GM19397 (cell line): Measurements from ENCODE around the gene ULBP3.
"Not testable (repeated sequence)": the region's sequence is repeated elsewhere in the genome, so short reads cannot be mapped to it uniquely, and the experiment has no call there.

Source experiments
- ATAC-seq: cut with Tn5 transposase; IDR thresholded peaks from one replicate; pipeline ENCODE4 v1.9.1; 2021; ENCODE audit warnings: mild to moderate bottlenecking, moderate library complexity; ENCODE audit not compliant: unreplicated experiment

The ULBP3 gene

DNA sequence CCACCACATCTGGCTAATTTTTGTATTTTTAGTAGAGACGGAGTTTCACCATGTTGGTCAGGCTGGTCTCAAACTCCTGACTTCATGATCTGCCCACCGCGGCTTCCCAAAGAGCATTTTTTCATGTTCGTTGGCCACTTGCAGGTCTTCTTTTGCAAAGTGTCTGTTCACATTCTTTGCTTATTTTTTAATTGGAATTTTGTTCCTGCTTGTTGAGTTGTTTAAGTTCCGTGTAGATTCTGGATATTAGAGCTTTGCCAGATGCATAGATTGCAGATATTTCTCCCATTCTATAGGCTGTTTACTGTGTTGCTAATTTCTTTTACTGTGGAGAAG is 51.8 kb downstream of the ULBP3 start:
- ATAC-seq: not testable (repeated sequence)

DNA sequence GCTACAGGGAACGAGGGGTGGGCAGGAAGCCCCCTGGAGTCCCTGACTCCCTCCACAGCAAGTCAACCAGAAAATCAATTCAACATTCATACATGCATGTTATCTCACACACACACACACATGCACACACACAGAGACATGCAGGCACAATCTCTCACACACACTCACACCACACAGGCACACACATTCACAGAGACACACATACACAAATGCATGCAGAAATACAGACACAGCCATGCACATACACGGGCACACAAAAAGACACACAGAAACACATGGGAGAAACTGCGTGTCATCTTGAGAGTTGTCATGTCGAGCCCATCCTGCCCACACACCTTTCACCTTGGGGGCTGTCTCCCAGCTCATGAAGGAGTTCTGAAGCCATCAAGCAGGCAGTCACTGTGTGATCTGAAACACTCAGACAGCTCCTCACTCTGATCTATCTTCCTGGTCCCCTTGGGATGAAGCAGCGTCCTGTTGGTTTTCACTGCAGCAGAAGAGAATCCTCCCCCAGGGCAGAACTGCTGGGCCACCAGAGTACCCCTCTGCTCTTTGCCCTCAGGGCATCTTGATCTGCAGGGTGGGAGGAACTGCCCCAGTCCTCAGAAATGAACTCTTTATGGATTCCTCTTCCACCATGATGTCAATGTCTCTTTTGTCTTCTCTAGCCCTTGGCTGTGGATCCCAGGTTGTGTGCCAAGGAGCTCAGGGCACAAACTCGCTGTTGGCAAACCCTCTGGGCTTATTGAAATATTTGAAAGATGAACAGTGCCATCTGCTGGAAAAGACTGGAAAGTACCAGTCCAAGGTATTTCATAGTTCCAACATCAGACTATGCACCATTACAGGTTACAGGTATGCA is 52.4 kb downstream of the ULBP3 start:
- ATAC-seq: no peak

DNA sequence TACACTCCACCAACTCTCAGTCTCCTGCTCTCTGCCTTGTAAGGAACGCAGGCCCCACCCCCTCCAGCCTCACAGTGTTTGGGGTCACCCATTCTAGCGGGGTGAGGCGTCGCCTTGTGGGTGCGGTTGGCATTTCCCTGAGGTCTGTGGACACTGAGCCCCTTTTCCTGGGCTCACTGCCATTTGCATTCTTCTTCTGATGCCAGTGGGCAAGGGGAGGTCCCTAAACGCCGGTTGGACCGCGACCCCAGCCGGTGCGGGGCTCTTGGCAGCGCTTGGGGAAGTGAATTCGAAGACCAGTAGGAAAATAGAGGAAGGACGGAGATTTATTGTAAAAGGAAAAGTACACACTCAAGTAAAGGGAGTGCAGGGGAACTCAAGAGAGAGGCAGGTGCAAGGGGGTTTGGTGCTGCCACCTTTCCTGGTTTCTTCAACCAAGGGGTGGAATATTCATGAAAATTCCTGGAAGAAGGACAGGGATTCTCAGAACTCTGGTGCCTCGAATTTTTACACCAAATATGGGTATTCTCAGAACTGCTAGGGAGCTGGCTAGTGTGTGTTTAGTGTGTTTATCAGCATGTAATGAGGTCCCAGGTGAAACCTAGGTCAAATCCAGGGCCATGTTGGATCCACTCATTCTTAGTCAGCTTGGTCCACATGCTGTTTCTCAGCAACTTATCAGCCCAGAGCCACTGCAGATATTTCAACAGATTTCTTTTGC is 53.5 kb downstream of the ULBP3 start:
- ATAC-seq: not testable (repeated sequence)

DNA sequence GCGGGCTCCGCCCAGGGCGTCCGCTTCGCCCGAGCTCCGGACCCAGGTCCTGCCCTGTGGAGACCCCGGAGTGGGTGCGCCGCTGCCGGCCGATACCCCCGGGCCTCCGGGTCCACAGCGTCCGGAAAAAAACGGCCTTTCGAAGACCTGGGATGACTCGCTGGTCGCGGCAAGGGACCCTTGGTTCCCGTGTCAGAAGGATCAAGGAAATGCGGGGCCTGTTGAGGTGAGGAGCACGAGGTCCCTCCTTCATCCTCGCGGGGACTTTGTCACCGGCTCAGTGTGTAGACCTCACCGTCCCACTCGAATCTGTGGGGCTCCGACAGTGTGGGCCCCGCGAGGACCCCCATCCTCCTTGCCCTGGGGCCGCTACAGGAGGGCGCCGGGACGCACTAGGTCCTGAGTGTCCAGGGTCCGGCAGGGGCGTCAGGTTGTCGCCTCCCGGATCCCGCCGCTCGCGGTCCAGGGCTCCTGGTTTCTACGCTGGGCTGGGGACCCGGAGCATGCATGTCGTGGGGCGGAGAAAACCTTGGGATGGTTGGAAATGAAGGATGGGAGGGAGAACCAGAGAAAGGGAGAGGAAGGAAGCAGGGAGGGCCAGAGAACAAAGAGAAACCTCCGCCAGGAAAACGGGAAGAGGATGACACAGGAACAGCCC is 54.2 kb downstream of the ULBP3 start:
- not testable (repeated sequence) for ATAC-seq

DNA sequence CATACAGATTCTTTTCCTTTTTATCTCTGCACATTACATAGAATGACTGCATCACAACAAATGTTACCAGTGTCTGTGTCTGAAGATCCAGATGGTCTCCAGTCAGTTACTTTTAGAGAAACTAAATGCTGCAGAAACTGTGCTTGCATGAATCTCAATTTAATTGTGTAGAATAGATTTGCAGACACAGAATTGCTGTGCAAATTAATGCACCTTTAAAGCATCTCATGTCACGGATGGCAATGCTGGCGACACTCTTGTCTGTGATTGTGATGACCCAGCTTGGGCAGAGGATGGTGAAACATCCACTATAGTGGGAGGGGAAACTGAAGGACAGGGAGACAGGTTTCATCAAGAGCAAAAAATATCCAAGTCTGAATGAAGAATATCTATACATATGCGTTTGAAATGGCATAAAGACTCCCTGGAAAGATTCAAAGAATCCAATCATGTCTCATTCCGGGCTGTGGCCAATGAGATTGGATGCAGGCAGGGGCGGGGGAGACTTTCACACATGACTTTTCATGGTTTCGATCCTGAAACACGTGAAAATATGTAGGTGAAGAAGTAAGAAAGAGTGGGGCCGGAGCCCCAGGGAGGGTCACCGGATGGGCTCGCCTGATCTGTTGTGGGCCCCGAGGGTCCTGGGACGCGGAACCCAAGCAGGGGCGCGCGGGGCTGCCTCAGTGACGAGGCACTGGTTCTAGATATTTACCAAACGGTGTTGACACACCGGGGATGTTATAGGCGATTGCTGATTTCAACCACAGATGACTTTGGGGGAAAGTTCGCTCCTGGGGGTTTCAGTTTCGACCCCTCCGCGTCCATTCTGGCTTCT is 54.9 kb downstream of the ULBP3 start:
- ATAC-seq: not testable (repeated sequence)

DNA sequence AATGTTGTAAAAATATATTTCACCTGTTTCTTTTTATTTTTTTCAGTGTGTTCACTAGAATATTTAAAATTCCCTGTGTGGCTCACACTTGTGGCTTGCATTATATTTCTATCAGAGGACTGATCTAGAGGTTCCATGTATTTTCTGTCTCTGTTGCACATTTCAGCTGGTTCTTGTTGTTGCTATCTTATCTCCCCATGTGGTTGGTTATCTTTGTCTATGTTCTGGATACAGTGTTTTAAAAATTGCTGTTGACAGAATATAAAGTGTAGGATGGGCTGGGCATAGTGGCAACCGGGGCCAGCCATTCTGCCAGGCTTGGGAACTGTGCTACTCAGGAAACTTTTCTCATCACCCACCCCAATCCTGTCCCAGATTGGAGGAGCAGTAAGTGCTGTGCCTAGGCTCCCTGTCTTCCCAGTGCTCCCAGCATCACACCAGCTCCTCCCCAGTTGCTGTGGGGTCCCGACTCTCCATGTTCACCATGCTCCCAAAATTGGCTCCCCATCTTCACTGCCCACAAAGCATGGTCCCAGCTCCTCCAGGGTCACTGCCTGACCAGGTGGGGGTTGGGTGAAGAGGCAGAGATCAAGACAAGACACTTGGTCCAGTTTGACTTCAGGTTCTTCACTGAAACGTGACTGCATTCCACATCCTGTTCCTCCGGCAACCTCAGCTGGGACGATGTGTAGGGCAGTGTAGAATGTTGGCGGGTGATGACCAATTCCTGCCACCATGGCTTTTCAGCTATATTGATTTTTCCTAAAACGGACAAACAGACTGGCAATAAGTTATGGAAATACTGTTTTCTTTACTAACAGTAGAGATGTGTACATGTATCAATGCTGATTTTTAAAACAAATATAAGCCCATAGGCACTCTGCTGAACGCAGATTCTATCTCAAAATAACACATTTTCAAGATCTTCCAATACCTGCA is 55.8 kb downstream of the ULBP3 start:
- ATAC-seq: not testable (repeated sequence)
